HEK293 (cell line): ENCODE results near the gene ALPK3.

Source experiments
- CTCF ChIA-PET: fragments of 350-600 bp; formaldehyde crosslinking; extraction: SDS; loops from one replicate; lab custom pipeline; 2021; ENCODE audit warnings: antibody characterized with exemption; lab: Yijun Ruan, JAX
- POLR2A ChIA-PET: fragments of 300-600 bp; formaldehyde crosslinking; extraction: SDS; loops from one replicate; lab custom pipeline; 2020; ENCODE audit warnings: antibody characterized with exemption, inconsistent platforms; lab: Yijun Ruan, JAX
- H3K27ac ChIP-seq: fragments of 200-500 bp; sonication (Bioruptor generic); 2 replicates; pipeline ENCODE4 v1.5.1; 2014; ENCODE audit warnings: low read depth, low read length, control low read depth, inconsistent platforms; ENCODE audit errors: extremely low read depth
- H3K36me3 ChIP-seq, 2 experiments: fragments of 200-500 bp in 1 of 2; sonication (Bioruptor generic) in 1 of 2; 1 replicate in 1 of 2; 2 replicates in 1 of 2; pipeline ENCODE4 v1.5.1; 2014 to 2017; ENCODE audit warnings: inconsistent platforms in 2 of 2, low read length in 2 of 2; ENCODE audit not compliant: control insufficient read depth in 2 of 2, insufficient read depth in 1 of 2
- H3K4me1 ChIP-seq: fragments of 200-500 bp; sonication (Bioruptor generic); 2 replicates; pipeline ENCODE4 v1.5.1; 2014; ENCODE audit warnings: mild to moderate bottlenecking, low read length, inconsistent platforms; ENCODE audit not compliant: control insufficient read depth, insufficient read depth
- H3K4me3 ChIP-seq: 2 replicates; pipeline ENCODE4 v1.5.1; 2011; ENCODE audit warnings: low read depth, mild to moderate bottlenecking, control low read depth, low read length, moderate library complexity
- H3K9me3 ChIP-seq: fragments of 200-500 bp; sonication (Bioruptor generic); 2 replicates; pipeline ENCODE4 v1.5.1; 2014; ENCODE audit warnings: low read depth, low read length, inconsistent platforms; ENCODE audit not compliant: control insufficient read depth, insufficient read depth
- BCL6B ChIP-seq: fragments of 450-650 bp; formaldehyde crosslinking; IDR thresholded peaks from 2 replicates; pipeline ENCODE4 v1.5.1; 2017; ENCODE audit warnings: missing biosample characterization, missing genetic modification characterization
- HIC1 ChIP-seq: fragments of 450-650 bp; formaldehyde crosslinking; IDR thresholded peaks from 2 replicates; pipeline ENCODE4 v1.5.1; 2016; ENCODE audit warnings: missing biosample characterization, missing genetic modification characterization
- MYNN ChIP-seq: fragments of 450-650 bp; formaldehyde crosslinking; IDR thresholded peaks from 2 replicates; pipeline ENCODE4 v1.5.1; 2016; ENCODE audit warnings: missing biosample characterization, missing genetic modification characterization, borderline replicate concordance
- SCRT1 ChIP-seq: fragments of 450-650 bp; formaldehyde crosslinking; IDR thresholded peaks from 2 replicates; pipeline ENCODE4 v1.5.1; 2016; ENCODE audit warnings: missing biosample characterization, missing genetic modification characterization, borderline replicate concordance
- ZBTB20 ChIP-seq: fragments of 450-650 bp; formaldehyde crosslinking; IDR thresholded peaks from 2 replicates; pipeline ENCODE4 v1.5.1; 2016; ENCODE audit warnings: missing biosample characterization, missing genetic modification characterization
- ZBTB8A ChIP-seq: fragments of 450-650 bp; formaldehyde crosslinking; IDR thresholded peaks from 2 replicates; pipeline ENCODE4 v1.5.1; 2016; ENCODE audit warnings: missing biosample characterization, missing genetic modification characterization
- ZFHX2 ChIP-seq: fragments of 450-650 bp; formaldehyde crosslinking; conservative IDR thresholded peaks from 2 replicates; pipeline ENCODE4 v1.5.1; 2016; ENCODE audit warnings: missing biosample characterization, missing genetic modification characterization
- ZIC2 ChIP-seq: fragments of 450-650 bp; formaldehyde crosslinking; IDR thresholded peaks from 2 replicates; pipeline ENCODE4 v1.5.1; 2016; ENCODE audit warnings: missing biosample characterization, missing genetic modification characterization
- ZNF146 ChIP-seq: fragments of 450-650 bp; formaldehyde crosslinking; IDR thresholded peaks from 2 replicates; pipeline ENCODE4 v1.5.1; 2016; ENCODE audit warnings: missing biosample characterization, missing genetic modification characterization
- ZNF2 ChIP-seq: fragments of 450-650 bp; formaldehyde crosslinking; IDR thresholded peaks from 2 replicates; pipeline ENCODE4 v1.5.1; 2016; ENCODE audit warnings: missing biosample characterization, missing genetic modification characterization
- ZNF223 ChIP-seq: fragments of 450-650 bp; formaldehyde crosslinking; IDR thresholded peaks from 2 replicates; pipeline ENCODE4 v1.5.1; 2016; ENCODE audit warnings: missing biosample characterization, missing genetic modification characterization
- ZNF280C ChIP-seq: fragments of 450-650 bp; formaldehyde crosslinking; IDR thresholded peaks from 2 replicates; pipeline ENCODE4 v1.5.1; 2016; ENCODE audit warnings: missing biosample characterization, missing genetic modification characterization
- ZNF280D ChIP-seq: fragments of 450-650 bp; formaldehyde crosslinking; IDR thresholded peaks from 2 replicates; pipeline ENCODE4 v1.5.1; 2016; ENCODE audit warnings: missing biosample characterization, missing genetic modification characterization
- ZNF416 ChIP-seq: fragments of 450-650 bp; formaldehyde crosslinking; IDR thresholded peaks from 2 replicates; pipeline ENCODE4 v1.5.1; 2016; ENCODE audit warnings: missing biosample characterization, missing genetic modification characterization
- ZNF48 ChIP-seq: fragments of 450-650 bp; formaldehyde crosslinking; IDR thresholded peaks from 2 replicates; pipeline ENCODE4 v1.5.1; 2016; ENCODE audit warnings: missing biosample characterization, missing genetic modification characterization
- ZNF558 ChIP-seq: fragments of 450-650 bp; formaldehyde crosslinking; IDR thresholded peaks from 2 replicates; pipeline ENCODE4 v1.5.1; 2016; ENCODE audit warnings: missing biosample characterization, missing genetic modification characterization
- ZNF626 ChIP-seq: fragments of 450-650 bp; sonication (Bioruptor Pico); formaldehyde crosslinking; IDR thresholded peaks from 2 replicates; pipeline ENCODE4 v1.5.1; 2018; ENCODE audit warnings: missing biosample characterization, missing genetic modification characterization, inconsistent platforms
- ZNF677 ChIP-seq: fragments of 450-650 bp; IDR thresholded peaks from 2 replicates; pipeline ENCODE4 v1.5.0; 2018; ENCODE audit warnings: missing biosample characterization, mild to moderate bottlenecking, missing genetic modification characterization, moderate library complexity
- ZNF692 ChIP-seq: fragments of 450-650 bp; formaldehyde crosslinking; IDR thresholded peaks from 2 replicates; pipeline ENCODE4 v1.5.1; 2016; ENCODE audit warnings: missing biosample characterization, missing genetic modification characterization
- ZNF785 ChIP-seq: fragments of 450-650 bp; formaldehyde crosslinking; IDR thresholded peaks from 2 replicates; pipeline ENCODE4 v1.5.1; 2016; ENCODE audit warnings: missing biosample characterization, missing genetic modification characterization
- ZNF791 ChIP-seq: fragments of 450-650 bp; formaldehyde crosslinking; IDR thresholded peaks from 2 replicates; pipeline ENCODE4 v1.5.1; 2016; ENCODE audit warnings: missing biosample characterization, missing genetic modification characterization
- ZSCAN4 ChIP-seq: fragments of 450-650 bp; formaldehyde crosslinking; IDR thresholded peaks from 2 replicates; pipeline ENCODE4 v1.5.1; 2017; ENCODE audit warnings: missing biosample characterization, missing genetic modification characterization

Gene ALPK3

GRCh38 chr15:84813931-84814330, 3.2 kb upstream of the ALPK3 start:
- ChIA-PET POLR2A (no interaction called here), CTCF (interaction anchor here (1.1 kb wide), 1 partner anchor 24 kb away, joined by 3 read pairs; no protein-coding TSS in a partner anchor)
- Histone ChIP-seq H3K9me3 (no peaks in the 10 kb centered on the region), H3K4me3 (no peak overlapping the region), H3K4me1 (peaks cover 7% of the 10 kb centered on the region; the same call in 1 of the 2 replicates), H3K36me3 (no peaks in the 10 kb centered on the region), H3K27ac (no peak overlapping the region)
- TF ChIP-seq ZBTB8A (tag by site-specific recombination) (no peak), ZNF280D (tag by site-specific recombination) (no peak), SCRT1 (tag by site-specific recombination) (no peak), ZNF223 (no peak), ZBTB20 (tag by site-specific recombination) (no peak), ZNF626 (tag by site-specific recombination) (no peak), ZIC2 (tag by site-specific recombination) (no peak), ZNF785 (tag by site-specific recombination) (no peak), ZNF2 (tag by site-specific recombination) (no peak), ZNF558 (tag by site-specific recombination) (no peak), ZFHX2 (no peak)

GRCh38 chr15:84814916-84815315, 2.2 kb upstream of the ALPK3 start:
- CTCF ChIA-PET: no interaction called here
- Histone ChIP-seq H3K4me3 (no peak overlapping the region), H3K4me1 (peaks cover 7% of the 10 kb centered on the region; the same call in 1 of the 2 replicates), H3K36me3 (no peaks in the 10 kb centered on the region), H3K9me3 (no peaks in the 10 kb centered on the region), H3K27ac (no peak overlapping the region)
- POLR2A ChIA-PET: no interaction called here
- TF ChIP-seq ZNF677 (tag by site-specific recombination) (no peak), ZNF791 (tag by site-specific recombination) (no peak), ZNF146 (tag by site-specific recombination) (no peak), ZNF280C (tag by site-specific recombination) (no peak), ZNF48 (tag by site-specific recombination) (no peak), ZNF692 (tag by site-specific recombination) (no peak), BCL6B (no peak), ZNF2 (tag by site-specific recombination) (no peak), ZNF416 (tag by site-specific recombination) (no peak), ZSCAN4 (tag by site-specific recombination) (no peak), HIC1 (tag by site-specific recombination) (no peak), MYNN (no peak)
